Dedifferentiated amniotic fluid mesenchymal stem cell (primary cell): ENCODE data around the gene ZNF536.

Experiments used
- DNase-seq: peaks from one replicate; pipeline ENCODE4 v3.0.0-alpha.2; 2016; ENCODE audit errors: extremely low spot score

The ZNF536 gene

DNA sequence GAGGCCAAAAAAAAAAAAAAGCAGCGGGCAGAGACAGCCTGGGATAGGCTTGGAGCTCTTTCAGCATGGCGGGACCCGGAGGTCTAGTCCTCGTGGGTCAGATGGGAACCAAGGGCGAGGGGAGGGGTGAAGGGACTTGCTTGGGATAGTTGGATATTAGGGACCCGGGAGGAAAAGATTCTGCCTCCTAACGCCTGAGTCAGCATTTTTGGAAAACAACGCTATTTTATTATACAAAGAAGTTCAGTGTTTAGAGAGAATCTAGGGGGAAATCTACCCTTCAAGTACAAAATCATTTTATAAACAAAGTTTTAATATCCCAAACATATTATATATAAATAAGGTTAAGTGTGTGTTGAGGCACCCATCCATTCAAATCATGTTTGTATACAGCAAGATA lies 156.7 kb downstream of the ZNF536 start:
- no peak for DNase-seq

- no peak for DNase-seq
Observed at GRCh38 chr19:30529876-30530275, 157.7 kb downstream of the ZNF536 start.

DNA sequence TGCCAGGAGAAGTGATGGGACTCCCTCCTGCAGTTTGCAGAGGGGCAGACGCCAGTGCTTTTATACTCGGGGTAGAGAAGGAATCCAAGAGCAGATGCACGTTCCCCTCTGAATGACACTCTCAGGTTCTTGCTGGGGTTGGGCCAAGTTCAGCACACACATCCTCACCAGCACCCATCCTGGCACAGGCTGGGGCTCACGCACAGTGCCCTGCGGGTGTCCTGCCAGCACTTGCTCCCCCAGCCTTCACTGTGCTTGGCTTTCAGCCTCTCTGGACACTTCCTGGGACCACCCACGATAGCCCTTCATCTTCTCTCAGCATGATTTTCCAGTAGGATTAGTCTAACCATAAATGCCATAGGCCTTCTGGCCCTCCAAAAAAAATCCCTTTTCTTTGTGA lies 158.6 kb downstream of the ZNF536 start:
- no peak for DNase-seq

GRCh38 chr19:30535011-30535410 lies 162.8 kb downstream of the ZNF536 start:
- DNase-seq = no peak

DNA sequence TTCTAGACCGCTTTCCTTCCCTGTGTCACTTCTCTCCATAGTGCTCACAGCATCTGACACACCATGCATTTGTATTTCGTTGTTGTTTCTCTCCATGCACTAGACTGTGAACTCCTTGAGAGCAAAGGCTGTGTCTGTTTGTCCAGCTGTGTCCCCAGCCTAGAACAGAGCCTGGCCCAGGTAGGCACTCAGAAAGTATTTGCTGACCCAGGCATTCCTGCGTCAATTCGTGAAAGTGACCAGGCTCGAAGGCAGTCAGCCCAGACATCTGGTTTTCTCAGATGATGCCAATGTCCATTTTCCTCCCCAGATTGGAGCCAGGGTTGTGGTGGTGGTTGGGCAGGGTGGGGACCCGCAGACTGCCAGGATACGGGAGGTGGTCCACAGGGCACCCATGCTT lies 164.8 kb downstream of the ZNF536 start:
- DNase-seq = no peak

DNA sequence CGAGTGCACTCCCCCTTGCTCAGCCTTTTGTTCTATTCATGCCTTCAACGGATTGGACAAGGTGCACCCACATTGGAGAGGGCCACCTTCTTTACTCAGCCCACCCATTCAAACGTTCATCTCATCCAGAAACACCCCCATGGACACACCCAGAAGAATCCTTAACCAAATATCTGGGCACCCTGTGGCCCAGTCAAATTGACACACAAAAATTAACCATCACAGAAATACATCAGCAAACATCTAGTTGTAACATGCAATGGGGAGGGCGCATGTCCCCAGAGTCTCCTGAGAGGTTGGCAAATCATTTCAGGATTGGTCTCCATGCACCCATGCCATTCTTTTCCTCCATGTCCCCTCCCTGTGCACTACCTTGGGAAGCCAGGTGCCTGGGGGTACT lies 167.1 kb downstream of the ZNF536 start:
- no peak for DNase-seq

- no peak for DNase-seq
Observed at GRCh38 chr19:30539981-30540380, 167.8 kb downstream of the ZNF536 start.

- no peak for DNase-seq
Observed at GRCh38 chr19:30540761-30541160, 168.6 kb downstream of the ZNF536 start.

- no peak for DNase-seq
Observed at GRCh38 chr19:30541575-30541974, 169.4 kb downstream of the ZNF536 start.

DNA sequence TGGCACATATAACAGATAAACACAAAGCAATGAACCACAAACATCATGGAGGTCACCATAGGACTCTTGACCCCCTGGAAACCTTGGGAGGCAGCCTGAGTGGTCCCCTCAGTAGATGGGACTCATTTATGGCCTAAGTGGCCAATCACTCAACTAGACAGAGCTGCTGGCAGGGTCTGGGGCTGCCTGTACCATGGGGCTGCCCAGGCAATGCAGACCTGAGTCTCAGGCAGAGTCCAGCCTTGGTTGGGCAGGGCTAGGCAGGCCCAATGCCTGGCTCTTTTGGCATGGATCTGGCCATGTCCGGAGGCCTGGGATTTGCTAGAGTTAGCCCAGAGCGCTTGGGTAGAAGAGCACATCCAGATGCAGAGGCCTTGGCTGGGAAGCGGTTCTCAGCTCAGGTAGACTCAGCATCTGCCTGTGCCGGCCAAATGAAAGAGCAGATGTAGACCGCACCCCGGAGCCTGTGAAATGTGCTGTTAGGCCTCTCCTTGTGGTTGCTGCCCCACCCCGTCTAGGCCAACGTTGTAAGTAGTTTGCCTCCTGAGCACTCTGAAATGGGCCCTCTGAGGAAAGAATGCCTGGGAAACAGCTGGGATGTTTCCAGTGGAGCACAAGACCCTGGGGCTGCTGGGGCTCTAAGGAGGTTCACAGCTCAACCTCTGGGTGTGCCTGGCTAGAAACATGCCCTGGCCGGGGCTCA lies 171.2 kb downstream of the ZNF536 start:
- no peak for DNase-seq

- no peak for DNase-seq
Observed at GRCh38 chr19:30545752-30546151, 173.6 kb downstream of the ZNF536 start.

DNA sequence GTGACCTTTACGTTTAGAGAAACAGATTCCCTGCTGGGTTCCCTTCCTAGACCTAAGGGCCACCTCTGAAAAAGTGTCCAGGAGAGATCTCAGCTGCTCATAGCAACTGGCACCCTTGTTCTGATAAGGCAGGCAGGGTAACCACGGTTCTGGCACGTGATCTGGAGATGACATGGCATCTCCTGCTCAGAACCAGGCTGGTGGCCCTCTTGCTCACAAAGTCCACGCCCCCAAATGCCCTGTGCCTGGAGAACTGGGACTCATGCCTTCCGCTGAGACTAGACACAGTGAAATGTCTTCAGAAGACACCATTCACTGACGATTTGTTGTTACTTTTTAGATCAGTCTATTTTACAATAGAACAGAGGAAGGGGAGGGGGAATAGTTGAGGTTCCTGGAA lies 174.1 kb downstream of the ZNF536 start:
- no peak for DNase-seq

DNA sequence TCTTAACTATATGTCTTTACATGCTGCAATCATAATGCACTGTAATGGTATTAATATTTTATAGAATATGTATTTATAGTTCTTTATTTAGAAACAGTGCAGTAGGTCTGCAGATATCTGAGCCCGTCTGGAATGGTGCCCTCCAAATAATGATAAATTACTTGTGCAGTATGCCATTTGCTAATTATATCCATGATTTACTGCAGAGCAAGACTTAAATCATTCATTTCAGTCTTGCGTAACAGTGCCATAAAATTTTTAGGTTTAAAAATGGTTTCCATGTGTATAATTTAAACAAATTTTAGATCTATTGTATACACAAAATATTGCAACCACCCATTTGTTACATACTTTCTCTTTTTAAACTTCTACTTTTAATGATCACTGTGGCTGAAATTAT lies 175.1 kb downstream of the ZNF536 start:
- DNase-seq = no peak

DNA sequence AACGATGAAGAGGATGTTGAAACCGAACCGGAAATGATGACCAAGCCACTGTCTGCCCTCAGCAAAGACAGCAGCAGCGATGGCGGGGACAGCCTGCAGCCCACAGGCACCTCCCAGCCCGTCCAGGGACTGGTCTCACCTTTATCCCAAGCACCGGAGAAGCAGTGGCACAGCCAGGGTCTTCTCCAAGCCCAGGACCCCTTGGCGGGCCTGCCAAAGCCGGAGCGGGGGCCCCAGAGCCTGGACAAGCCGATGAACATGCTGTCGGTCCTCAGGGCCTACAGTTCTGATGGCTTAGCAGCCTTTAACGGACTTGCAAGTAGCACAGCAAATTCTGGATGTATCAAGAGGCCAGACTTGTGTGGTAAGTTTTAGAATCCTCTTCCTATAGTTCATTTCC lies 177.0 kb downstream of the ZNF536 start:
- DNase-seq = no peak

DNA sequence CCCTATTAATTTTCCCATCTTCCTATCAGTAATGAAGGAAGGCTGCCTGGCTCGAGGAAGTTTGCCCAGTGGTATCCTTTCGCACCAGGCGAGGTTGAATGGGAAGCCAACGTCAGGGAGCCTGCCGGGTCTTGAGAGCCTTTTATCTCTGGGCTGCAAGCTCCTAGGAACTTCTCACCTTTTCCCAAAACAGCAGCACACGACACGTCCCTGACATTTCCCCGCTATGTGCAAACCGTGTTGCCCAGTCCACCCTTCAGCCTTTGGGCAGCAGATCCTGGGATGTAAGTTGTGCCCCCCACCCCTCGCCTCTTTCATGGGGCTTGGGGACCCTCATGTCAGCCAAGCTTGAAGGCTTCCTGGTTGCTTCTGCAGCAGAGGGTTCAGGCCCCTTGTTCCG lies 179.1 kb downstream of the ZNF536 start:
- DNase-seq = no peak

DNA sequence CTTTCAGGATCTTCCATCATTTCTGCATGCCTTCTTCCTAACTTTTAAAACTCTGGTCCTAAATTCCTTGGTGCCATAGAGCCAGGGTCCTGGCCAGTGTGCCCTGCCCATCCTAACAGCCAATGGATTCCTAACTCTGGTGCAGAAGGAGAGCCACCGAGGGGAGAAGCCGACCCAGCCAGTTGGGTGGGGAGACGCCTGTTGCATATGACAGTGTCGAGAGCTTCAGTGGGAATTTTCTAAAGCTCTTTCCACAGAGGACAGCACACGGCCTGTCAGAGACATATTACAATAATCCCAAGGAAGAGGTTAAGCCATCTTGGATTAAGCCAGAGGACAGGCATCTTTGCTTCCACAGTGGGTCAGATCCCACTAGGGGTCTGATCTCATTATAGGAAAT lies 180.4 kb downstream of the ZNF536 start:
- DNase-seq = no peak

DNA sequence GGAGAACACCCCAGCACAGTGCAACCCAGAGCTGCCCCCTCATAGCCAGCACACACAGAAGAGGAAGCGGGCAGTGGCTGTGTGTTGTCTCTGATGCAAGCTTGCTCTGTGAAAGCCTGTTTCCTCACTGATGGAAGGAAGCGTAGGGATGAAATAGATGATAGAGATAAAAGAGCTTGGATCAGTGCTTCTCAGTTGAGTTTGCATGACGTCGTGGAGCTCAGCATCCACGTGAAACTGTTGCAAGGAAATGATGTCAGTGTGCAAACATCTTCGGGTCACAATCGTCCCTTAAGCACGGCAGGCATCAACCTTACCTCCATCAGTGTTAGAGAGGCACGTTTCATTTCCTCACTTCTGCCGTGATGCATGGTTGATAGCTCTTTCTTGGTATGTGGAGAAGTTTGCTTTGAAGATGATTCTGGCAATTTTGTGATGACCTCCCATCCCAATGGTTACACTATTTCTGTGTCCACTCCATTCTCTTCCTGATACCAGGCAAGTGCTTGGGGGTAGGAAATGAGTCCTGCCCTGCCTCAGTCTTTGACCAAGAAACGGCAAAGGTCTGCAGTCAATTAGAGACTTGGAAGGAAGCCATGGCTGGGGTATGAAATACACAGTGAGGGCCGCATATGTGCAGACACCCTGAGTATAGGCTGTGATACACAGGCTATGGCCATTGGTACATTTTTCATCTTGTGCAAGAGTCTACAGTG lies 183.0 kb downstream of the ZNF536 start:
- DNase-seq = no peak

DNA sequence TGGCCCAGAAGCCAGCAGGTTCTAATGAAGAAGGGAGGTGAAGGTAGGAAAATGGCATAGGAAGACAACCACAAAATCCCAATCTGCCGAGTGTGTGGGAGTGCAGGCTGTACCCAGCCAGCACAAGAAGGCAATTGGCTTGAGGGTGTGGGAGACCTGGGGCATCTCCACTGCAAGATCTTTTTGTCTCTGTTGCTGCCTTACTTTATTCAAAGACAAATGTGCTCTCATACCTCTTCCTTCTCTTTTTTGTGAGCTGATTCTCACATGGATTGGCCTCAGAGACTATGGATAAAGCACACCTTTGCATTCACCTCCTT lies 183.6 kb downstream of the ZNF536 start:
- no peak for DNase-seq

- DNase-seq = no peak
Observed at GRCh38 chr19:30556230-30556711, 184.1 kb downstream of the ZNF536 start.

DNA sequence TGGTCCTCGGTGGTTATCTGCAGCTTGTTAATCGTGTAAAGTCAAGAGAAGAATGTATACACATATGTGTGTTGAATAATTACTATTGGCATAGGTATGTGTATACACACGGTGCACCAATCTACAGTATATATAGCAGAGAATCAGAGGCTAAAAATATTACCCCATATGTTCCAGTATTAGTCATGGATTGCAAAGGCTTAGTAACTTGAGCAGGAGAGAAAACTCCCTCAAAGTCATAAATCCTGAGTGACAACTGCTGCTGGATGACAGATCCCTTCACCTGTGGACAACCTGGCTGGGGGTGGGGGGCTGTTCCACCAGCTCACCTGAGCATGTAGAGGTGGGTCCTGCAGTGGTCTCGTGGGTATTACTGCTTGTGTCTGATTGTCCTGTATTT lies 185.0 kb downstream of the ZNF536 start:
- DNase-seq = no peak

DNA sequence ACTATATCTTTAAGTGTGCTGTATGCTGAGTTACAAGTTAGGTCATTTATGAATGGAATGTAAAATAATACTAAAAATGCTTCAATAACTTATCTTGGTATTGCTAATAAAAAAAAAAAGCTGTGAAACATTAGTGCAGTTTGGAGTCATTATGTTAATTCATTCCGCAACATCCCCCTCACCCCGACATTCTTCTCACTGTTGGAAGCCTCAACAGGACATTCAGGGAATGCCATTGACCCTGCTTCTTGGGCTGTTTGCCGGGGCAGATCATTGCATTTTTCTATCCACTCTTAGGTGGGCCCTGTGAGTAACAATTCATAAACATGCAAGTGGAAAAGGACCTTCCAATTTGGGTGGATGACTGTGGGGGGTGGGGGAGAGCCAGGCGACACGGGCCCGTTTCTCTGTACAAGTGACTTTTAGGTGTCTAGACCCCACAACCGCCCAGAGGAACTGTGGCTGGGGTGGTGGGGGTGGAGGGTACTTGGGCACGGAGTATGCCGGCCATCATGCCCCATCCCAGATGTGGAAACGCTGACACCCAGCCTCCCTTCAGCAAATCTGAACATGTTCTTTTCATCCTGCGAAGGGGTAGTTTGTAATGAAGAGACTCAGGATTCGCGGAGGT lies 185.9 kb downstream of the ZNF536 start:
- no peak for DNase-seq

- DNase-seq = no peak
Observed at GRCh38 chr19:30558793-30559192, 186.6 kb downstream of the ZNF536 start.

DNA sequence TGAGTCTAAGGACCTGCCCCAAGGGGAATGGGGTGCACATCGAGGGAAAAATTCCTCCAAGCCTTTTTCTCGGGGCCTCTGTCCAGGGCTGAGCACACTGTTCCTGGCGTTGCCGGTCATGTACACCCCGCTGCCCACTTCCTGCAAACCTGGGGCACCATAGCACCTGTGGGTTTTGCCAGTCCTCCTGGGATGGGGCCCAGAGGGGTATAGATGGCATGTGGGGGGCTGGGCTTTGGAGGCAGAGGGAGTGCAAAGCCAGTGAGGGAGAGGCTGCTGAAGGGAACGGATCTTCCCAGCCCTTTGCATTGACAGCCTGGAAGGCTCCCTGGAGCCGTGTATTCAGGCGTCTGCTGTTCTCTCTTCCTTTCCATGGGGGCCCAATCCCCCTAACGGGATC lies 187.3 kb downstream of the ZNF536 start:
- no peak for DNase-seq
